ENCODE measurements around the gene RNF114. TPM values are rescaled to one million over a fixed set of nuclear protein-coding genes. Genes with fewer than 3 reads are reported as not detected.

RNF114 gene
- total RNA-seq, 1 experiment from 2014 or later = 90.0 TPM

DNA sequence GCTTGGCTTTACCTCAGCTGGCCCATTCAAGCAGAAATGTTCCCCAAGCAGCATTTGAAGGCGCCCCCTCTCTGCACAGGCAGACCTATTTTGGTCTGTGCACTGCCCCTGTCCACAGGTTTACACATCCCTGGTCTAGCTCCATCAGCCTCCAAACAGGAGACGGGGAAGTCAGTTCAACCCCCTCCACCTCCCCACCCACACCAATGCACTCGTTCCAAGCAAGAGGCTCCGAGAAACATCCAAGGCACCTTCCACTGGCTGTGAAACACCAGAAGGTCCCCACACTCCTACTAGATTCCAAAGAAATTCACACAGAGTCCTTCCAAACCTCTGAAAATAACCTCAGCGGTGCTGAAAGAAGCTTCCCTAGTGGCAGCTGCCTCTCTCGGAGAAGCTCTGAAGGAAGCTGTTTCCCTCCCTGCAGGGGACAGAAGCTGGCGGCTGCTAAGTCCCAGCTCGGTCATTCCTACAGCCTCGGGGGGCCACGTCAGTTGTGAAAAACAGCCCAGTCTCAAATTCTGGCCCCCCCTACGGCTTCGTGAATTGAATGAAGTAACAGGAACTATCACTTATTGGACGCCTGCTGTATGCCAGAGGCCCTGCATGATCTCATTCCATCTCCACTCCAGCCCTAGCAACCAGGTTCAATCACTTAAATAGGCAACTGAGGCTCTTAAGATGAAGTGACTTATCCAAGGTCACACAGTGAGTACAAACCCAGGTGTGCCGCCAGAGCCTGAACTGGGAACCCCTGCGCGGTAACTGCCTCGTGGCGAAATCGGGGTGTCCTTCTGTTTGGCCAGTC, 21.7 kb upstream of the RNF114 start:
- TF ChIP-seq EZH2 (IDR thresholded peaks at IDR 0.05; ENCODE audit: borderline replicate concordance, low read depth, low read length, poor library complexity, severe bottlenecking) = no peak
- TF ChIP-seq, protein P1, sequence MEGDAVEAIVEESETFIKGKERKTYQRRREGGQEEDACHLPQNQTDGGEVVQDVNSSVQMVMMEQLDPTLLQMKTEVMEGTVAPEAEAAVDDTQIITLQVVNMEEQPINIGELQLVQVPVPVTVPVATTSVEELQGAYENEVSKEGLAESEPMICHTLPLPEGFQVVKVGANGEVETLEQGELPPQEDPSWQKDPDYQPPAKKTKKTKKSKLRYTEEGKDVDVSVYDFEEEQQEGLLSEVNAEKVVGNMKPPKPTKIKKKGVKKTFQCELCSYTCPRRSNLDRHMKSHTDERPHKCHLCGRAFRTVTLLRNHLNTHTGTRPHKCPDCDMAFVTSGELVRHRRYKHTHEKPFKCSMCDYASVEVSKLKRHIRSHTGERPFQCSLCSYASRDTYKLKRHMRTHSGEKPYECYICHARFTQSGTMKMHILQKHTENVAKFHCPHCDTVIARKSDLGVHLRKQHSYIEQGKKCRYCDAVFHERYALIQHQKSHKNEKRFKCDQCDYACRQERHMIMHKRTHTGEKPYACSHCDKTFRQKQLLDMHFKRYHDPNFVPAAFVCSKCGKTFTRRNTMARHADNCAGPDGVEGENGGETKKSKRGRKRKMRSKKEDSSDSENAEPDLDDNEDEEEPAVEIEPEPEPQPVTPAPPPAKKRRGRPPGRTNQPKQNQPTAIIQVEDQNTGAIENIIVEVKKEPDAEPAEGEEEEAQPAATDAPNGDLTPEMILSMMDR (conservative IDR thresholded peaks at IDR 0.05; ENCODE audit: low read depth, low read length) = no peak
- Histone ChIP-seq H3K27me3 (replicated peaks; ENCODE audit: insufficient read depth, low read depth, low read length, poor library complexity) (no peaks in the 10 kb centered on the region), H3K4me3 (ENCODE audit: low read depth, low read length, poor library complexity, severe bottlenecking) (peak overlapping the region; percentile 90), H3K4me1 (ENCODE audit: insufficient read depth, low read length, poor library complexity, severe bottlenecking) (peaks cover 8% of the 10 kb centered on the region), H3K27ac (ENCODE audit: low read depth, low read length, poor library complexity, severe bottlenecking) (peak overlapping the region; percentile 100), H3K36me3 (ENCODE audit: insufficient read depth, low read length, poor library complexity, severe bottlenecking) (no peaks in the 10 kb centered on the region), H3K9me3 (ENCODE audit: low read depth, low read length, poor library complexity, severe bottlenecking) (no peaks in the 10 kb centered on the region)
- BruUV-seq (replicated peaks) = TSS peak; percentile 32
- intact Hi-C loops (cut with micrococcal nuclease; ENCODE audit: unreplicated experiment) = no loop called here
- no peak for DNase-seq (ENCODE audit: low spot score)
- ChIA-PET POLR2A (ENCODE audit: low non-redundant PET) (no interaction called here), CTCF (no interaction called here)

DNA sequence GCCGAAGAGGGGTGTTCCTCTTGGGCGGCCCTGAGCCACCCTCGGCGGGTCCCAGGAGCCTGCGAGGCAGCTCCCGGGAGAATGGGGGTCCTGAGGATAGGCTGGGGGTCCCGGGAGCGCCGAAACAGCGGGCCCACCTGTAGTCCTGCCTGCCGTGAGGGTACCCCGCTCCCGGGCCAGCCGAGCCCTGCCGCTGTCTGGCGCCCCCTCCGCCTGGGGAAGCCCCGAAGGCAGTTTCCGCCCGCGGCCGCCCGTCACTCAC, 21.1 kb upstream of the RNF114 start:
- Histone ChIP-seq H3K27me3 (replicated peaks; ENCODE audit: insufficient read depth, low read depth, low read length, poor library complexity) (no peaks in the 10 kb centered on the region), H3K27ac (ENCODE audit: low read depth, low read length, poor library complexity, severe bottlenecking) (peak overlapping the region; percentile 100), H3K36me3 (ENCODE audit: insufficient read depth, low read length, poor library complexity, severe bottlenecking) (no peaks in the 10 kb centered on the region), H3K9me3 (ENCODE audit: low read depth, low read length, poor library complexity, severe bottlenecking) (no peaks in the 10 kb centered on the region), H3K4me1 (ENCODE audit: insufficient read depth, low read length, poor library complexity, severe bottlenecking) (peaks cover 8% of the 10 kb centered on the region), H3K4me3 (ENCODE audit: low read depth, low read length, poor library complexity, severe bottlenecking) (peak overlapping the region; percentile 90)
- BruUV-seq (replicated peaks) = no TSS peak
- no peak for TF ChIP-seq EZH2 (IDR thresholded peaks at IDR 0.05; ENCODE audit: borderline replicate concordance, low read depth, low read length, poor library complexity, severe bottlenecking)
- TF ChIP-seq, protein P1 (conservative IDR thresholded peaks at IDR 0.05; ENCODE audit: low read depth, low read length) = peak; percentile 22; the same call in 1 of the 2 replicates
- POLR2A ChIA-PET (ENCODE audit: low non-redundant PET) = no interaction called here
- intact Hi-C loops (cut with micrococcal nuclease; ENCODE audit: unreplicated experiment) = no loop called here
- CTCF ChIA-PET = interaction anchor here (0.6 kb wide), 1 partner anchor 696 kb away, joined by 3 read pairs; the partner anchor contains the start of gene DDX27
- no peak for DNase-seq (ENCODE audit: low spot score)

DNA sequence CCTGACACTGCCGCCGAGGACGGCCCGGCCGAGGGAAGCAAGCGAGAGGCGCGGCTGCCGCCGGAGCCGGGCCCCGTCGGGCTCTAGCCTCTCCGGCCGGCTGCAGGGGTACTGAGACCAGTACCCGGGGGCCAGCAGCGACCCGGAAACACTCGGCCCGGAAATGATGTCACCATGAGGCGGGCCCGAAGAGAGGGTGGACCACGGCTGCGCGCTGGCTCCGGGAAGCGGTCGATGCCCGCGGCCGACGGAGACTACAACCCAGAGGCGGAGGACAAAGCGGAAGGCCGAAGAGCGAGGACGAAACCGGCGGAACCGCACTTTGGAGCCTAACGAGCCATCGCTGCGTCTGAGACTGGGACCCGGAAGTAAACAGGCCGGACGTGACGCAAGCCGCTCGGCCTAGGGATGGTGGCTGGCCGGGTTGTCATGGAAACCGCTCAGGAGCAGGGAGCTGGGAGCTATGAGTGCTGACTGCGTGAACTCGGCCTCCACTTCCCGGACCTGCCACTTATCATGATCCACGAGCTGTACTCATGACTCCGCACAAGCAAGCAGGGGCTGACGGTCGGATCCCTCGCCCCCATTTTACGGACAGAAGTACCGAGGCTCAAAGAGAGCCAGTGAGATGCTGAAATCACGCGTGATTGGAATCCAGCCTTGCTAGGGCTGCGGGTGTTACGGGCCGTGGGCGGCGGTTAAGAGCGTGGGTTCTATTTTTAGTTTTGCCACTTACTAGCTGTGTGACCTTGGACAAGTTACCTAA, 20.6 kb upstream of the RNF114 start, which contains the start of gene SPATA2:
Gene SPATA2, minus strand, starts transcription at position 150 of the 766 bp plus-strand sequence. CDS start 7,039 bp downstream, outside the sequence.
- POLR2A ChIA-PET (ENCODE audit: low non-redundant PET) = interaction anchor here (0.6 to 0.9 kb wide), 2 partner anchors 9 to 68 kb away, joined by 3 to 4 read pairs; no protein-coding TSS in a partner anchor
- no TSS peak for BruUV-seq (replicated peaks)
- Histone ChIP-seq H3K9me3 (ENCODE audit: low read depth, low read length, poor library complexity, severe bottlenecking) (no peaks in the 10 kb centered on the region), H3K27me3 (replicated peaks; ENCODE audit: insufficient read depth, low read depth, low read length, poor library complexity) (no peaks in the 10 kb centered on the region), H3K36me3 (ENCODE audit: insufficient read depth, low read length, poor library complexity, severe bottlenecking) (no peaks in the 10 kb centered on the region), H3K27ac (ENCODE audit: low read depth, low read length, poor library complexity, severe bottlenecking) (peak within 1 kb of the TSS; percentile 100), H3K4me3 (ENCODE audit: low read depth, low read length, poor library complexity, severe bottlenecking) (peak within 1 kb of the TSS; percentile 90), H3K4me1 (ENCODE audit: insufficient read depth, low read length, poor library complexity, severe bottlenecking) (peaks cover 8% of the 10 kb centered on the region)
- intact Hi-C loops (cut with micrococcal nuclease; ENCODE audit: unreplicated experiment) = no loop called here
- DNase-seq (ENCODE audit: low spot score) = peak; percentile 97
- TF ChIP-seq, protein P1 (conservative IDR thresholded peaks at IDR 0.05; ENCODE audit: low read depth, low read length) = no peak
- TF ChIP-seq EZH2 (IDR thresholded peaks at IDR 0.05; ENCODE audit: borderline replicate concordance, low read depth, low read length, poor library complexity, severe bottlenecking) = no peak
- CTCF ChIA-PET = interaction anchor here (0.5 to 1.6 kb wide), 8 partner anchors 27 to 696 kb away, joined by 3 to 10 read pairs (median 4); partner anchors contain the start of gene DDX27
